OCI-LY7 (cell line): Measurements from ENCODE around the gene TJP3. TPM values are rescaled to one million over a fixed set of nuclear protein-coding genes. Genes with fewer than 3 reads are reported as not detected.
"Not testable (repeated sequence)": the region's sequence is repeated elsewhere in the genome, so short reads cannot be mapped to it uniquely, and the experiment has no call there.

Experiments
- BruUV-seq: library from RNA; stranded (reverse); fragments of 400-500 nt; replicated peaks from 2 replicates; lab custom pipeline; 2021; lab: Mats Ljungman, UMichigan
- CTCF ChIA-PET: fragments of 300-600 bp; sonication (Branson Sonifier 250); formaldehyde crosslinking; loops from one replicate; lab custom pipeline; 2022; ENCODE audit warnings: antibody characterized with exemption; ENCODE audit not compliant: unreplicated experiment; lab: Charles Lee
- POLR2A ChIA-PET: fragments of 300-600 bp; sonication (Branson Sonifier 250); formaldehyde crosslinking; loops from one replicate; lab custom pipeline; 2022; ENCODE audit warnings: antibody characterized with exemption; lab: Charles Lee
- DNase-seq: peaks from one replicate; pipeline ENCODE4 v3.0.0-alpha.2; 2015; ENCODE audit warnings: low spot score
- H2AFZ ChIP-seq: fragments of 200-600 bp; sonication (generic), shearing (Covaris generic); 2 replicates; pipeline ENCODE4 v1.6.1; 2014; ENCODE audit warnings: mild to moderate bottlenecking, antibody characterized with exemption, low read length, moderate library complexity
- H3K27ac ChIP-seq: fragments of 200-600 bp; sonication (generic); 2 replicates; pipeline ENCODE4 v1.5.1; 2014; ENCODE audit warnings: mixed run types, low read depth, mild to moderate bottlenecking, moderate library complexity, low read length, inconsistent platforms; ENCODE audit not compliant: poor library complexity, severe bottlenecking
- H3K36me3 ChIP-seq: fragments of 200-600 bp; sonication (generic); 2 replicates; pipeline ENCODE4 v1.6.1; 2014; ENCODE audit warnings: mild to moderate bottlenecking, antibody characterized with exemption, low read length, moderate library complexity, mixed read lengths; ENCODE audit not compliant: insufficient read depth
- H3K4me1 ChIP-seq: fragments of 200-600 bp; sonication (generic); 2 replicates; pipeline ENCODE4 v1.5.1; 2014; ENCODE audit warnings: mild to moderate bottlenecking, low read length; ENCODE audit not compliant: insufficient read depth, poor library complexity, severe bottlenecking
- H3K4me2 ChIP-seq: fragments of 200-600 bp; sonication (generic); 2 replicates; pipeline ENCODE4 v1.6.1; 2014; ENCODE audit warnings: mild to moderate bottlenecking, low read length
- H3K4me3 ChIP-seq: fragments of 200-600 bp; sonication (generic); 2 replicates; pipeline ENCODE4 v1.5.1; 2014; ENCODE audit warnings: mild to moderate bottlenecking, low read depth, low read length; ENCODE audit not compliant: poor library complexity, severe bottlenecking
- H3K79me2 ChIP-seq: fragments of 200-600 bp; sonication (generic); 2 replicates; pipeline ENCODE4 v1.6.1; 2016; ENCODE audit warnings: low read depth, mild to moderate bottlenecking, low read length, moderate library complexity, mixed read lengths; ENCODE audit not compliant: insufficient read depth
- H3K9me2 ChIP-seq: fragments of 200-600 bp; sonication (generic); 2 replicates; pipeline ENCODE4 v1.6.1; 2016; ENCODE audit warnings: mild to moderate bottlenecking, low read length, mixed read lengths; ENCODE audit not compliant: insufficient read depth
- H3K9me3 ChIP-seq: fragments of 200-600 bp; sonication (generic); 2 replicates; pipeline ENCODE4 v1.6.1; 2014; ENCODE audit warnings: mild to moderate bottlenecking, mixed run types, low read length, mixed read lengths
- H4K20me1 ChIP-seq: fragments of 200-600 bp; sonication (generic); 2 replicates; pipeline ENCODE4 v1.6.1; 2014; ENCODE audit warnings: mild to moderate bottlenecking, antibody characterized with exemption, low read length, moderate library complexity, mixed read lengths; ENCODE audit not compliant: insufficient read depth
- CTCF ChIP-seq: fragments of 200-600 bp; sonication (generic); conservative IDR thresholded peaks from 2 replicates; pipeline ENCODE4 v1.5.1; 2014; ENCODE audit warnings: mild to moderate bottlenecking, antibody characterized with exemption, low read length, moderate library complexity, mixed read lengths
- EZH2phosphoT487 ChIP-seq: fragments of 200-600 bp; sonication (generic); IDR thresholded peaks from 2 replicates; pipeline ENCODE4 v1.6.1; 2018; ENCODE audit warnings: low read depth, borderline replicate concordance, mild to moderate bottlenecking, mixed run types, antibody characterized with exemption, low read length, moderate library complexity, mixed read lengths
- intact Hi-C: fragments of 100-400 bp; cut with micrococcal nuclease; formaldehyde crosslinking; loops from one replicate; pipeline ENCODE4 v1.10.0; 2022; ENCODE audit not compliant: unreplicated experiment
- total RNA-seq, 2 experiments: library from RNA; depleted of rRNA in 1 of 2; stranded (reverse); fragments of >200 nt in 1 of 2; shearing (Covaris generic) in 1 of 2; gene quantifications; 2 replicates each; pipeline ENCODE4 v1.2.3, GENCODE V29; 2014 to 2022

TJP3 gene
- total RNA-seq, 2 experiments from 2014 or later = 0.69 to 1.8 TPM

GRCh38 chr19:3762501-3763459 lies 54.6 kb downstream of the TJP3 start, which contains the start of gene MRPL54:
Gene MRPL54, plus strand, starts transcription at chr19:3762682. Its CDS starts 19 bp downstream, at chr19:3762701.
- intact Hi-C loops = loop anchor here (5.0 kb wide), 2 partner anchors 50 to 135 kb away; partner anchors contain the start of gene CACTIN
- DNase-seq = peak; percentile 99
- Histone ChIP-seq H2AFZ (peak within 1 kb of the TSS; percentile 71), H3K79me2 (peaks cover 15% of the 10 kb centered on the region), H3K9me3 (no peaks in the 10 kb centered on the region), H3K9me2 (no peaks in the 10 kb centered on the region), H3K36me3 (peaks cover 37% of the 10 kb centered on the region), H3K27ac (peak within 1 kb of the TSS; percentile 83), H3K4me3 (peak within 1 kb of the TSS; percentile 77), H3K4me2 (peak within 1 kb of the TSS; percentile 89), H3K4me1 (peaks cover 9% of the 10 kb centered on the region), H4K20me1 (no peaks in the 10 kb centered on the region)
- TSS peak; percentile 97 for BruUV-seq
- no peak for TF ChIP-seq EZH2phosphoT487
- no peak for TF ChIP-seq CTCF
- ChIA-PET POLR2A (interaction anchor here (0.5 to 1.2 kb wide), 8 partner anchors 22 to 1437 kb away, joined by 3 to 6 read pairs (median 4); partner anchors contain the start of gene EEF2), CTCF (interaction anchor here (0.5 kb wide), 1 partner anchor 296 kb away, joined by 3 read pairs; no protein-coding TSS in a partner anchor)

- Histone ChIP-seq H3K79me2 (peaks cover 15% of the 10 kb centered on the region), H2AFZ (no peak overlapping the region), H3K36me3 (peaks cover 22% of the 10 kb centered on the region), H3K4me3 (no peak overlapping the region), H3K9me3 (no peaks in the 10 kb centered on the region), H3K4me2 (no peak overlapping the region), H3K9me2 (no peaks in the 10 kb centered on the region), H4K20me1 (no peaks in the 10 kb centered on the region), H3K27ac (no peak overlapping the region), H3K4me1 (peaks cover 9% of the 10 kb centered on the region)
- ChIA-PET POLR2A (no interaction called here), CTCF (no interaction called here)
- intact Hi-C loops = no loop called here
- no peak for DNase-seq
- TF ChIP-seq CTCF = no peak
- no peak for TF ChIP-seq EZH2phosphoT487
- BruUV-seq = no TSS peak
Observed at GRCh38 chr19:3765121-3765520, 56.9 kb downstream of the TJP3 start.

GRCh38 chr19:3765757-3766156 lies 57.6 kb downstream of the TJP3 start:
- H3K27ac ChIP-seq, H4K20me1 ChIP-seq, H3K4me1 ChIP-seq, H2AFZ ChIP-seq, DNase-seq, BruUV-seq, POLR2A ChIA-PET, H3K9me3 ChIP-seq, H3K4me2 ChIP-seq, intact Hi-C loops, H3K4me3 ChIP-seq, CTCF ChIA-PET, H3K9me2 ChIP-seq: not testable (repeated sequence)
- peaks cover 22% of the 10 kb centered on the region for H3K36me3 ChIP-seq
- H3K79me2 ChIP-seq = peaks cover 13% of the 10 kb centered on the region
